Measurements from ENCODE around the gene FLRT2.

The FLRT2 gene

DNA sequence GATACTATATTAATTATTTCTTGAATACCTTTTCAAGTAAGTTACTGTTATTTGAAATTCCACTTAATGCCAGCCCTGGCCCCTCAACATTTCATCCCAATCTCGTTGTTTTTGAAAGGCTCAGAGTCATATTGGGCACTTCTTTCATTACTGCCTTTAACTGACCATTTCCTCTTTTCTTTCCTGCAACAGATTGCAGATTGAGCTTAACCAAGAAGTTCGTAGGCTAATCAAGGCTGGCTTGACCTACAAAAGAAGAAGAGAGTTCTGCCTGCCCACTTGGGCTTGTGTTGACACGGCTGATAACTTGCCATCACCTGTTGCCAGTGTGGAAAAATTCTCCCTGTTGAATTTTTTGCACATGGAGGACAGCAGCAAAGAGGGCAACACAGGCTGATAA, 91.0 kb downstream of the FLRT2 start:
- Histone ChIP-seq H3K27me3 (ENCODE audit: control insufficient read depth, low read length) (no peaks in the 10 kb centered on the region), H3K36me3 (ENCODE audit: control insufficient read depth, low read length) (no peaks in the 10 kb centered on the region), H3K27ac (ENCODE audit: low read depth, low read length) (no peak overlapping the region), H3K9me2 (replicated peaks; ENCODE audit: control insufficient read depth, low read length) (no peaks in the 10 kb centered on the region), H3K4me1 (ENCODE audit: control insufficient read depth, low read length) (no peaks in the 10 kb centered on the region), H3K9me3 (ENCODE audit: control insufficient read depth, insufficient read depth, low read length) (peaks cover 6% of the 10 kb centered on the region; the same call in 1 of the 2 replicates), H3K4me3 (ENCODE audit: low read length) (no peak overlapping the region), H3F3A (ENCODE audit: control insufficient read depth, insufficient read depth) (no peaks in the 10 kb centered on the region), H3K4me2 (ENCODE audit: low read length) (no peak overlapping the region), H4K20me1 (ENCODE audit: control insufficient read depth, insufficient read depth, low read depth, low read length) (no peaks in the 10 kb centered on the region), H3K79me2 (ENCODE audit: control insufficient read depth, low read length) (no peaks in the 10 kb centered on the region)
- TF ChIP-seq, protein P1, sequence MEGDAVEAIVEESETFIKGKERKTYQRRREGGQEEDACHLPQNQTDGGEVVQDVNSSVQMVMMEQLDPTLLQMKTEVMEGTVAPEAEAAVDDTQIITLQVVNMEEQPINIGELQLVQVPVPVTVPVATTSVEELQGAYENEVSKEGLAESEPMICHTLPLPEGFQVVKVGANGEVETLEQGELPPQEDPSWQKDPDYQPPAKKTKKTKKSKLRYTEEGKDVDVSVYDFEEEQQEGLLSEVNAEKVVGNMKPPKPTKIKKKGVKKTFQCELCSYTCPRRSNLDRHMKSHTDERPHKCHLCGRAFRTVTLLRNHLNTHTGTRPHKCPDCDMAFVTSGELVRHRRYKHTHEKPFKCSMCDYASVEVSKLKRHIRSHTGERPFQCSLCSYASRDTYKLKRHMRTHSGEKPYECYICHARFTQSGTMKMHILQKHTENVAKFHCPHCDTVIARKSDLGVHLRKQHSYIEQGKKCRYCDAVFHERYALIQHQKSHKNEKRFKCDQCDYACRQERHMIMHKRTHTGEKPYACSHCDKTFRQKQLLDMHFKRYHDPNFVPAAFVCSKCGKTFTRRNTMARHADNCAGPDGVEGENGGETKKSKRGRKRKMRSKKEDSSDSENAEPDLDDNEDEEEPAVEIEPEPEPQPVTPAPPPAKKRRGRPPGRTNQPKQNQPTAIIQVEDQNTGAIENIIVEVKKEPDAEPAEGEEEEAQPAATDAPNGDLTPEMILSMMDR (IDR thresholded peaks at IDR 0.05; ENCODE audit: low read depth, low read length, poor library complexity, severe bottlenecking), result no peak
- TF ChIP-seq EZH2phosphoT487 (IDR thresholded peaks at IDR 0.05; ENCODE audit: borderline replicate concordance, low read length), result no peak

DNA sequence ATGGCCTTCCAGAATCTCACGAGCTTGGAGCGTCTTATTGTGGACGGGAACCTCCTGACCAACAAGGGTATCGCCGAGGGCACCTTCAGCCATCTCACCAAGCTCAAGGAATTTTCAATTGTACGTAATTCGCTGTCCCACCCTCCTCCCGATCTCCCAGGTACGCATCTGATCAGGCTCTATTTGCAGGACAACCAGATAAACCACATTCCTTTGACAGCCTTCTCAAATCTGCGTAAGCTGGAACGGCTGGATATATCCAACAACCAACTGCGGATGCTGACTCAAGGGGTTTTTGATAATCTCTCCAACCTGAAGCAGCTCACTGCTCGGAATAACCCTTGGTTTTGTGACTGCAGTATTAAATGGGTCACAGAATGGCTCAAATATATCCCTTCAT, 92.2 kb downstream of the FLRT2 start:
- H3K4me3 ChIP-seq (ENCODE audit: low read length), result no peak overlapping the region
- no peaks in the 10 kb centered on the region for H4K20me1 ChIP-seq (ENCODE audit: control insufficient read depth, insufficient read depth, low read depth, low read length)
- H3K9me3 ChIP-seq (ENCODE audit: control insufficient read depth, insufficient read depth, low read length), result peaks cover 6% of the 10 kb centered on the region; the same call in 1 of the 2 replicates
- H3K79me2 ChIP-seq (ENCODE audit: control insufficient read depth, low read length), result no peaks in the 10 kb centered on the region
- H3K27me3 ChIP-seq (ENCODE audit: control insufficient read depth, low read length), result no peaks in the 10 kb centered on the region
- H3K4me1 ChIP-seq (ENCODE audit: control insufficient read depth, low read length), result no peaks in the 10 kb centered on the region
- H3K27ac ChIP-seq (ENCODE audit: low read depth, low read length), result no peak overlapping the region
- H3K4me2 ChIP-seq (ENCODE audit: low read length), result no peak overlapping the region
- no peaks in the 10 kb centered on the region for H3F3A ChIP-seq (ENCODE audit: control insufficient read depth, insufficient read depth)
- H3K36me3 ChIP-seq (ENCODE audit: control insufficient read depth, low read length), result no peaks in the 10 kb centered on the region
- TF ChIP-seq, protein P1 (IDR thresholded peaks at IDR 0.05; ENCODE audit: low read depth, low read length, poor library complexity, severe bottlenecking), result no peak
- no peak for TF ChIP-seq EZH2phosphoT487 (IDR thresholded peaks at IDR 0.05; ENCODE audit: borderline replicate concordance, low read length)
- H3K9me2 ChIP-seq (replicated peaks; ENCODE audit: control insufficient read depth, low read length), result no peaks in the 10 kb centered on the region

DNA sequence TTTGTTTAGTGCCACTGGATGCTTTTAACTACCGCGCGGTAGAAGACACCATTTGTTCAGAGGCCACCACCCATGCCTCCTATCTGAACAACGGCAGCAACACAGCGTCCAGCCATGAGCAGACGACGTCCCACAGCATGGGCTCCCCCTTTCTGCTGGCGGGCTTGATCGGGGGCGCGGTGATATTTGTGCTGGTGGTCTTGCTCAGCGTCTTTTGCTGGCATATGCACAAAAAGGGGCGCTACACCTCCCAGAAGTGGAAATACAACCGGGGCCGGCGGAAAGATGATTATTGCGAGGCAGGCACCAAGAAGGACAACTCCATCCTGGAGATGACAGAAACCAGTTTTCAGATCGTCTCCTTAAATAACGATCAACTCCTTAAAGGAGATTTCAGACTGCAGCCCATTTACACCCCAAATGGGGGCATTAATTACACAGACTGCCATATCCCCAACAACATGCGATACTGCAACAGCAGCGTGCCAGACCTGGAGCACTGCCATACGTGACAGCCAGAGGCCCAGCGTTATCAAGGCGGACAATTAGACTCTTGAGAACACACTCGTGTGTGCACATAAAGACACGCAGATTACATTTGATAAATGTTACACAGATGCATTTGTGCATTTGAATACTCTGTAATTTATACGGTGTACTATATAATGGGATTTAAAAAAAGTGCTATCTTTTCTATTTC, 93.2 kb downstream of the FLRT2 start:
- Histone ChIP-seq H3K4me2 (ENCODE audit: low read length) (no peak overlapping the region), H3K36me3 (ENCODE audit: control insufficient read depth, low read length) (no peaks in the 10 kb centered on the region), H3K9me2 (replicated peaks; ENCODE audit: control insufficient read depth, low read length) (no peaks in the 10 kb centered on the region), H3F3A (ENCODE audit: control insufficient read depth, insufficient read depth) (no peaks in the 10 kb centered on the region), H3K27ac (ENCODE audit: low read depth, low read length) (no peak overlapping the region), H3K4me1 (ENCODE audit: control insufficient read depth, low read length) (no peaks in the 10 kb centered on the region), H3K4me3 (ENCODE audit: low read length) (no peak overlapping the region), H3K79me2 (ENCODE audit: control insufficient read depth, low read length) (no peaks in the 10 kb centered on the region), H3K27me3 (ENCODE audit: control insufficient read depth, low read length) (no peaks in the 10 kb centered on the region), H3K9me3 (ENCODE audit: control insufficient read depth, insufficient read depth, low read length) (peaks cover 6% of the 10 kb centered on the region; the same call in 1 of the 2 replicates), H4K20me1 (ENCODE audit: control insufficient read depth, insufficient read depth, low read depth, low read length) (no peaks in the 10 kb centered on the region)
- no peak for TF ChIP-seq EZH2phosphoT487 (IDR thresholded peaks at IDR 0.05; ENCODE audit: borderline replicate concordance, low read length)
- TF ChIP-seq, protein P1 (IDR thresholded peaks at IDR 0.05; ENCODE audit: low read depth, low read length, poor library complexity, severe bottlenecking), result no peak

All from DOHH2 (cell line).